Measurements from ENCODE around the gene BYSL. TPM values are rescaled to one million over a fixed set of nuclear protein-coding genes. Genes with fewer than 3 reads are reported as not detected.

Gene BYSL
- total RNA-seq, result 10.1 and 17.0 TPM in 2 replicates

DNA sequence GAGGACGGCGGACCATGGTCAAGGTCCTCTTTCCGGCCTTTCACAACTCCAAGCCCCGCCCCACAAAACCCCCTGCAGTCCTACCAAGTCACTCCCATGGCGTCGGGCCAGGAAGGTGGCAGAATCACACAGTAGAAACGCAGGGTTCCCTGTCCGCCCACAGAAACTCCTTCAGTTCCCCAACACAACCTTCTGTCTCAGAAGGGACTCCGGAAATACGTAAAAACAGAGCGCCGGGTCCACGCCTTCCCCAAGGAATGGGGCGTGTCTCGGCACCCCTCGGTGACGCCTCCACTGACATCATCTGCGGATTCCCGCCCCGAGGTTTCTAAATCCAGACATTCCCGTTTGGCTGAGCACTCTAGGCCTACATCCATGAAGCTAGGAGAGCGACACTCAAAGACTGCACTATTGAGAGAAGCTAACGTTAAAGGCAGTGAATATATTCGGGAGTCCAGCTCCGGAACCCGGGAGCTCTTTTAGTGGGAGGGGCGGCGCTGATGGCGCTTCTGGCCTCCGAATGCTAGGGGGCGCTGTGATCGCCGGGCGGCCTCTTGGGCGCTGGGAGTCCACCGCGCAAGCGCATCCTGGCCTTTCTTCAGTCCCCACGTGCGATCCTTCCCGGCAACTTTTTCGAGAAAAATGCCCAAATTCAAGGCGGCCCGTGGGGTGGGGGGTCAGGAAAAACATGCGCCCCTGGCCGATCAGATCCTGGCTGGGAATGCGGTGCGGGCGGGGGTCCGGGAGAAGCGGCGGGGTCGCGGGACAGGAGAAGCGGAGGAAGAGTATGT is at the start of gene BYSL, which contains the start of gene MED20:
BYSL (plus strand) TSS at position 579 of the 791 bp plus-strand sequence; CDS start at position 643, 64 bp downstream.
MED20 (minus strand) TSS at position 219 of the 791 bp plus-strand sequence; CDS start at position 98, 121 bp downstream.

GRCh38 chr6:41895300-41896233 is 25.7 kb upstream of the BYSL start, which contains the start of gene USP49:
Gene USP49 (minus strand): TSS chr6:41895375. CDS start chr6:41806983, 88,392 bp downstream.

GRCh38 chr6:41941280-41942066 is 20.2 kb downstream of the BYSL start, which contains the start of gene CCND3:
Gene CCND3 (minus strand): TSS chr6:41941808. CDS start chr6:41941649, 159 bp downstream.

Small RNA genes lying within 50 kb of the gene (small RNA-seq; reads per million reads assigned to genes)
- not detected for gene RF00019

Other genes starting within 250 kb of the BYSL start
- 8.1 and 9.2 TPM in 2 replicates for gene TFEB, start 185.9 kb upstream of the BYSL start, total RNA-seq
- not detected in 2 replicates for gene PGC, start 174.1 kb upstream of the BYSL start, total RNA-seq
- gene FRS3, start 141.6 kb upstream of the BYSL start, total RNA-seq, result 1.5 and 2.8 TPM in 2 replicates
- gene PRICKLE4, start 140.7 kb upstream of the BYSL start, total RNA-seq, result not detected in 2 replicates
- gene TOMM6, start 133.8 kb upstream of the BYSL start, total RNA-seq, result 37.8 and 60.1 TPM in 2 replicates
- 2.8 and 3.7 TPM in 2 replicates for gene USP49, start 26.1 kb upstream of the BYSL start, total RNA-seq
- 34.7 and 39.1 TPM in 2 replicates for gene MED20, start 360 bp upstream of the BYSL start, total RNA-seq
- 26.7 and 27.3 TPM in 2 replicates for gene CCND3, start 20.3 kb downstream of the BYSL start, total RNA-seq
- 13.7 and 15.3 TPM in 2 replicates for gene TAF8, start 129.0 kb downstream of the BYSL start, total RNA-seq
- gene C6orf132, start 221.1 kb downstream of the BYSL start, total RNA-seq, result 1.5 and 2.6 TPM in 2 replicates